DOHH2 (cell line): ENCODE results near the gene TNFSF12.

ENCODE experiments used
- EZH2phosphoT487 ChIP-seq: fragments of 200-600 bp; sonication (generic); IDR thresholded peaks from 2 replicates; pipeline ENCODE4 v1.6.1; 2017; ENCODE audit warnings: borderline replicate concordance, mild to moderate bottlenecking, antibody characterized with exemption, low read length, moderate library complexity, mixed read lengths
- TF ChIP-seq, protein P1 (sequence below): fragments of 200-600 bp; sonication (generic); IDR thresholded peaks from one replicate; pipeline ENCODE4 v1.5.1; 2014; ENCODE audit warnings: antibody characterized with exemption, mild to moderate bottlenecking, low read depth, low read length; ENCODE audit not compliant: poor library complexity, severe bottlenecking

DNA sequence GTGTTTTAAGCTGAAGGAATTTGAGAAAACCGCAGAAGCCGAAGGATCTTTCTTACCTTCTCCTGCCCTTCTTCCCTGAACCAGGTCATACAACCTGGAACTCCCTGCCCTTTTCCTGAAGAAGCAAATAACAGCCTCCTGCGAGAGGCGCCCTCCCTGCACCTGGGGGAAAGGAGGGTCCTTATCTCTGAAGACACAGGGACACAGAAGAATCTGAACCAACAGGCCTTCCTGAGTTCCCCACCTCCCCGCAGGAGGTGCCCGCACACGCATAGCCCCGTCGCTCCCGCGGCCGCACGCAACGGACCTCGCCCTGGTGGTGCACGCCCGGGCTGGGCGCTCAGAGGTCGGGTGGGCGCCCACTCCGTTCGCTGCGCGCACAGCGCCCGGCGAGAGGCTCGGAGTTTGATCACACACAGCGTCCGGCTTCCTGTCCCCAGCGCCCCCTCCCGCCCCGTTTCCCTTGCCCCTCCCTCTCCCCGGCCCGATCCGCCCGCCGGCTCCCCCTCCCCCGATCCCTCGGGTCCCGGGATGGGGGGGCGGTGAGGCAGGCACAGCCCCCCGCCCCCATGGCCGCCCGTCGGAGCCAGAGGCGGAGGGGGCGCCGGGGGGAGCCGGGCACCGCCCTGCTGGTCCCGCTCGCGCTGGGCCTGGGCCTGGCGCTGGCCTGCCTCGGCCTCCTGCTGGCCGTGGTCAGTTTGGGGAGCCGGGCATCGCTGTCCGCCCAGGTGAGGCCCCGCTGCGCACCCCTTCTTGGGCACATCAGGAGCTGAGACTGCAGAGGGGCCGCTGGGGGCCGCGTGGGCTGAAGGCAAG lies at the start of gene TNFSF12:
- TF ChIP-seq, protein P1, sequence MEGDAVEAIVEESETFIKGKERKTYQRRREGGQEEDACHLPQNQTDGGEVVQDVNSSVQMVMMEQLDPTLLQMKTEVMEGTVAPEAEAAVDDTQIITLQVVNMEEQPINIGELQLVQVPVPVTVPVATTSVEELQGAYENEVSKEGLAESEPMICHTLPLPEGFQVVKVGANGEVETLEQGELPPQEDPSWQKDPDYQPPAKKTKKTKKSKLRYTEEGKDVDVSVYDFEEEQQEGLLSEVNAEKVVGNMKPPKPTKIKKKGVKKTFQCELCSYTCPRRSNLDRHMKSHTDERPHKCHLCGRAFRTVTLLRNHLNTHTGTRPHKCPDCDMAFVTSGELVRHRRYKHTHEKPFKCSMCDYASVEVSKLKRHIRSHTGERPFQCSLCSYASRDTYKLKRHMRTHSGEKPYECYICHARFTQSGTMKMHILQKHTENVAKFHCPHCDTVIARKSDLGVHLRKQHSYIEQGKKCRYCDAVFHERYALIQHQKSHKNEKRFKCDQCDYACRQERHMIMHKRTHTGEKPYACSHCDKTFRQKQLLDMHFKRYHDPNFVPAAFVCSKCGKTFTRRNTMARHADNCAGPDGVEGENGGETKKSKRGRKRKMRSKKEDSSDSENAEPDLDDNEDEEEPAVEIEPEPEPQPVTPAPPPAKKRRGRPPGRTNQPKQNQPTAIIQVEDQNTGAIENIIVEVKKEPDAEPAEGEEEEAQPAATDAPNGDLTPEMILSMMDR, result no peak
- 0 out of 2 replicates have a peak, but pooled peaks have one; percentile 55 for TF ChIP-seq EZH2phosphoT487
